ENCODE measurements around the gene CAPS.
"Not testable (repeated sequence)": the region's sequence is repeated elsewhere in the genome, so short reads cannot be mapped to it uniquely, and the experiment has no call there.

Gene CAPS

GRCh38 chr19:5958074-5958850 is 44.2 kb downstream of the CAPS start:
- peaks cover 21% of the 10 kb centered on the region for H3K36me3 Mint-ChIP-seq
- no peak for DNase-seq
- no peaks in the 10 kb centered on the region for H3K9me3 Mint-ChIP-seq
- H3K27me3 Mint-ChIP-seq: no peaks in the 10 kb centered on the region
- H3K4me3 Mint-ChIP-seq: no peak overlapping the region
- H3K27ac Mint-ChIP-seq: peak overlapping the region; percentile 80
- peaks cover 90% of the 10 kb centered on the region for H3K4me1 Mint-ChIP-seq
- CTCF ChIA-PET: no interaction called here

GRCh38 chr19:5958851-5959122 is 44.7 kb downstream of the CAPS start:
- H3K4me3 Mint-ChIP-seq: no peak overlapping the region
- DNase-seq: no peak
- peaks cover 19% of the 10 kb centered on the region for H3K36me3 Mint-ChIP-seq
- peaks cover 90% of the 10 kb centered on the region for H3K4me1 Mint-ChIP-seq
- H3K27ac Mint-ChIP-seq: peak overlapping the region; percentile 100
- CTCF ChIA-PET: no interaction called here
- no peaks in the 10 kb centered on the region for H3K27me3 Mint-ChIP-seq
- H3K9me3 Mint-ChIP-seq: no peaks in the 10 kb centered on the region

DNA sequence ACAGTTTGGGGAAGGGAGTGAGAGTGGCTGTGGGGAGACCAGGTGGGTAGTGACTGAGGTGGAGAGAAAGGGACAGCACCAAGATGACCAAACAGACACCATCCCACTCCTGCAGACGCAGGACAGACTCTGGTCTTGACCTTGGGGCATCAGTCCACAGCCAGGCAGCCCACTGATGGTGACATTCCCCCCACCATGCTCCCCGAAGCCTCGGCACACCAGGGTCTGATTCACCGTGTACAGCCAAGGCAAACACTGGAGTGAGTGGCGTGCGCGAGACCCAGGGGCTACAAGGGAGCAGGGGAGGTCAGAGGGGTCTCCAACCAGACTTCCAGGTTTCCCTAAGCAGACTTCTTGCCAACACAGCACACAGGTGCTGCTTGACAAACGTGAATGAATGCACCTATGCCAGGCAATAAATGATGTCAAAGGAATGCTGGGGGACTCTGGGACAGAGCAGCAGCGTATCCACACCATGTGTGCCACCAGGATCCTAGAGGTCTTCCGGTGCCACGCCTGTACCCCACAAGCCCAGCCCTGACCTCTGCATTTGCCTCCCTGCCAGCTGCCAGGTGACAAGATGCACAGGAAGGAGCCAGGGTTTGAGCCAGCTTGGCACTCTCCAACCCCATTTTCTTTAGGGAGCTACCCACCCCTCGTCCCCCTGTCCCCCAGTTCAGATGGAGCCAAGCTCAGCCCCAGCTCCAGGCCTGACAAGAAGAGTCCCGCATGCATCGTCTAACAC is 45.4 kb downstream of the CAPS start:
- H3K4me1 Mint-ChIP-seq: peaks cover 90% of the 10 kb centered on the region
- CTCF ChIA-PET: no interaction called here
- no peaks in the 10 kb centered on the region for H3K27me3 Mint-ChIP-seq
- H3K4me3 Mint-ChIP-seq: no peak overlapping the region
- H3K9me3 Mint-ChIP-seq: no peaks in the 10 kb centered on the region
- peaks cover 16% of the 10 kb centered on the region for H3K36me3 Mint-ChIP-seq
- DNase-seq: no peak
- H3K27ac Mint-ChIP-seq: peak overlapping the region; percentile 100

DNA sequence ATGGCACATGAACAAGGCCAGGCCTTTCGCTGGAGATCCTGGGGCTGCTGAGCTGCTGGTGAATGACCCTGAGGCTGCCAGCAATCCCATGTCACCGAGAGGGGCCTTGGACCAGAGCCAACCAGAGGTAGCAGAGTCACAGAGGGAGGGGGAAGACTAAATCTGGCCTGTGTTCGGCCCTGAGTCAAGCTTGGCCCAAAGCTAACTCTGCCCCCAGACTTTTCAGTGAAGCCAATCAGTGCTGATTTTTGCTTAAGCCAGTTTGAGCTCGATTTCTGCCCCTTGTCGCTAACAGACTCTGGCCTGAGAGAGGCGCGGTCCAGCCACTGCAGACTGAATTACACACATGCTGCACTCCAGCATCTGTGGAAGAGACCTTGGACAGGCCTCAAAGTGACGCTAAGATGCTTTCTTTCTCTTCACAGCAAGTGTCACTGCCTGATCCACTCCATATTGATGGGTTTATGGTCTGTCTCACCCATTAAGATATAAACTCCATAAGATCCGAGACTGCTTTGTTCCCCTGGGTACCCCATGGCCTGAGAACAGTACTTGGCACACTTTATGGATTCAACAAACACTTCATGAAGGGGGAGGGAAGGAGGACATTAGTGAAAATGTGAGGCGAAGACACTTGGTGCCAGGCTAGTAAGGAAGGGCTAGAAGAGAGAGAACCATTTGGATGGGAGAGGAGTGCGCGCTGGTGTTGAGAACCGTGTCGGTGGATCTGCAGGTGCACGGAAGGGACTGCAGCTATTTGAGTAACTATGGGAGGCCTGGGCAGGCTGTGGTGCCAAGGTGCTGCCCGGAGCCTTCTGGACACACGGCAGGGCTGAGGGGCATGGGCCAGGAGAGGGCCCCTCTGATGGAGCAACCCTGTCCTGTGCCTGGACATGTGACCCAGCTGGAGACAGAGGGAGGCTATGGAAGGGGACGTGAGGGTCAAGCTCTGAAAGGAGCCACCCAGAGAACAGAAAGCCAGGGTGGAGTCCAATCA is 46.2 kb downstream of the CAPS start:
- Mint-ChIP-seq H3K4me1 (peaks cover 90% of the 10 kb centered on the region), H3K36me3 (peaks cover 20% of the 10 kb centered on the region), H3K27ac (peak overlapping the region; percentile 100), H3K4me3 (peak overlapping the region; percentile 69), H3K9me3 (no peaks in the 10 kb centered on the region), H3K27me3 (no peaks in the 10 kb centered on the region)
- CTCF ChIA-PET: no interaction called here
- no peak for DNase-seq

DNA sequence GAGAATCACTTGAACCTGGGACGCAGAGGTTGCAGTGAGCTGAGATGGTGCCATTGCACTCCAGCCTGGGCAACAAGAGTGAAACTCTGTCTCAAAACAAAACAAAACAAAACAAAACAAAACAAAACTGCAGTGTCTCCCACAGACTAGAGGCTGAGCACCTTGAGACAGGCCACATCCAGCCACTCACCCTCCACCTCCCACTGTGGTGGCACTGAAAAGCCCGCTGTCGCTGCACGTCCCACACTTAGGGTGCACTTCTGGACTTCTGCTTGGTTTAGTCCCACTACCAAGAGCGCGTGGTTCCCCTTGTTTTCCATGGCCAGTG is 47.6 kb downstream of the CAPS start:
- Mint-ChIP-seq H3K36me3 (peaks cover 18% of the 10 kb centered on the region), H3K27ac (peak overlapping the region; percentile 100), H3K4me3 (peak overlapping the region; percentile 69), H3K4me1 (peaks cover 92% of the 10 kb centered on the region)
- not testable (repeated sequence) for DNase-seq, H3K9me3 Mint-ChIP-seq, H3K27me3 Mint-ChIP-seq
- CTCF ChIA-PET: interaction anchor here (1.0 to 1.8 kb wide), 3 partner anchors 8 to 157 kb away, joined by 3 to 7 read pairs (median 7); no protein-coding TSS in a partner anchor

DNA sequence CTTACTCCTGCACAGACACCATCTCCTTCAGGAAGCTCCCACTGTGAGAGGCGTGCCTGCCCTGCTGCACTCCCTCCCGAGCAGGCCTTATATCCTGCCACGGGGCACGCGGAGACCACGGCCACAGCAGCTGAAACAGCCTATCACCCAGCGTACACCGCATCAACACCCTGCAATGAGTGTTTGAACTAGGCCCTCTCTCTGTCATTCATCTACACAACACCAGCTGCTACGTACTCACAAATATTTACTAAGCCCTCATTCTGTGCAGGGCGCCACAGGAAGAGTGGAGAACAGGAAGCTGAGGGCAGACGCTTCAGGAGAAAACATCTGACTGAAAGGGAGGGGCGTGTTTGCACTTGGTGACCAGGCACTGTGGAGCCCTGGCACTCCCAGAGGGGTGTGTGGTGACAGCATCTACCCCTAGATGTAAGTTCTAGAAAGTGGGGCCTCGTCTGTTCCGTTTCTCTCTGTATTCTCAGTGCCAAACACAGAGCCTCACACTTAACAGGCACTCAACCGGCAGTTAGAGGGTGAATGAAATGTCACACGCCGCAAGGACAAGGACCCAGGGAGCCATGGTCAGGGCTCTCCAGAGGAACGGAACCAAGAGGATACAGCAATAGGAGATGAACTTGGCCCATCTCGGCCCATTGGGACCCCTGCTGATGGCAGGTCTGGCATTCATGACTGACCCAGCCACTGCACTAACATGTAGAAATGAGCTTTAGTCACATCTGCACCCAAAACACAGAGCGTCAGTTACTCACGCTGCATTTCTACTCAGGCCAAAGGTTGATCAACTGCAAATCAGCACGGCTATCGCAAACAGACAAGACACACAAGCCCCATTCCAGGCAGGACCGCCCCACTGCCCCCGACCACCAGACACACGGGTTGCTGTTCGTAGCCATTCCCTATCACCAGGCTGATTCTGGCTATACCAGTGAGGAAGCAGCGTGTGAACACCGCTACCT is 48.2 kb downstream of the CAPS start:
- CTCF ChIA-PET: interaction anchor here (0.9 to 1.8 kb wide), 5 partner anchors 9 to 158 kb away, joined by 3 to 7 read pairs (median 3); no protein-coding TSS in a partner anchor
- DNase-seq: peak; percentile 90
- peak overlapping the region; percentile 69 for H3K4me3 Mint-ChIP-seq
- H3K36me3 Mint-ChIP-seq: peaks cover 16% of the 10 kb centered on the region
- peaks cover 92% of the 10 kb centered on the region for H3K4me1 Mint-ChIP-seq
- no peaks in the 10 kb centered on the region for H3K9me3 Mint-ChIP-seq
- peak overlapping the region; percentile 100 for H3K27ac Mint-ChIP-seq
- H3K27me3 Mint-ChIP-seq: no peaks in the 10 kb centered on the region

DNA sequence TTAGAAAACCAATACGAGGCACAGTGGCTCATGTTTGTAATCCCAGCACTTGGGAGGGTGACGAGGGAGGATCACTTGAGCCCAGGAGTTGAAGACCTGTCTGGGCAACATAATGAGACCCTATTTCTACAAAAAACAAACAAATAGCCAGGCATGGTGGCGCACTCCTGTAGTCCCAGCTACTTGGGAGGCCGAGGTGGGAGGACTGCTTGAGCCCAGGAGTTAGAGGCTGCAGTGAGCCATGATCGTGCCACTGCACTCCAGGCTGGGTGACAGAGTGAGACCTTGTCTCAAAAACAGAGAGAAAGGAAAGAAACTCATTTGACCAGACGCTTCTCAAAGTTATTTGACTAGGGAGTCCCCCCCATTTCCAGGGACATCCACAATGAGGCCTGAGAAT is 49.2 kb downstream of the CAPS start:
- peaks cover 13% of the 10 kb centered on the region for H3K36me3 Mint-ChIP-seq

DNA sequence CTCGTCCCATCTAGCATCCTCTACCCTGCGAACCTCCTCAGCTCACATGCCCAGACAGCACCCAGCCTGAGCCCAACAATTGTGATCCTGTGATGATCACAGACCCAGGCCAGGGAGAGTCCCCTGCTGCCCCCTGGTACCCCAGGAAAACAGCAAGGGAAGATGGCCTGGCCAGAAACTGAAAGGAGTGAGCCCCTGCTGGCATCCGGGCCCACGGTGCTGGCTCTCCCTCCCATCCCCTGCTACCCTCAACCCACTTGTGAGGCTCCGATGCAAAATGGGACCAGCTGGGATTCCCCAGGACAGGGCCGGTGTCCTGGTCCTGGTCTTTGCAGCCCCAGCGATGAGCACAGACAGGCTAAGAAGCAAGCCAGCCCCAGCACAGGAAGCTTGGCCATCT is 49.8 kb downstream of the CAPS start:
- no peaks in the 10 kb centered on the region for H3K9me3 Mint-ChIP-seq
- H3K4me3 Mint-ChIP-seq: no peak overlapping the region
- peak overlapping the region; percentile 100 for H3K27ac Mint-ChIP-seq
- H3K4me1 Mint-ChIP-seq: peaks cover 97% of the 10 kb centered on the region
- CTCF ChIA-PET: no interaction called here
- H3K36me3 Mint-ChIP-seq: peaks cover 13% of the 10 kb centered on the region
- DNase-seq: no peak
- no peaks in the 10 kb centered on the region for H3K27me3 Mint-ChIP-seq

More for the DNA sequence above, 49.2 kb downstream of the CAPS start:
- DNase-seq, H3K27me3 Mint-ChIP-seq, H3K4me3 Mint-ChIP-seq, H3K9me3 Mint-ChIP-seq: not testable (repeated sequence)
- CTCF ChIA-PET: interaction anchor here (1.8 kb wide), 1 partner anchor 159 kb away, joined by 7 read pairs; no protein-coding TSS in a partner anchor
- Mint-ChIP-seq H3K27ac (peak overlapping the region; percentile 100), H3K4me1 (peaks cover 94% of the 10 kb centered on the region)

DNA sequence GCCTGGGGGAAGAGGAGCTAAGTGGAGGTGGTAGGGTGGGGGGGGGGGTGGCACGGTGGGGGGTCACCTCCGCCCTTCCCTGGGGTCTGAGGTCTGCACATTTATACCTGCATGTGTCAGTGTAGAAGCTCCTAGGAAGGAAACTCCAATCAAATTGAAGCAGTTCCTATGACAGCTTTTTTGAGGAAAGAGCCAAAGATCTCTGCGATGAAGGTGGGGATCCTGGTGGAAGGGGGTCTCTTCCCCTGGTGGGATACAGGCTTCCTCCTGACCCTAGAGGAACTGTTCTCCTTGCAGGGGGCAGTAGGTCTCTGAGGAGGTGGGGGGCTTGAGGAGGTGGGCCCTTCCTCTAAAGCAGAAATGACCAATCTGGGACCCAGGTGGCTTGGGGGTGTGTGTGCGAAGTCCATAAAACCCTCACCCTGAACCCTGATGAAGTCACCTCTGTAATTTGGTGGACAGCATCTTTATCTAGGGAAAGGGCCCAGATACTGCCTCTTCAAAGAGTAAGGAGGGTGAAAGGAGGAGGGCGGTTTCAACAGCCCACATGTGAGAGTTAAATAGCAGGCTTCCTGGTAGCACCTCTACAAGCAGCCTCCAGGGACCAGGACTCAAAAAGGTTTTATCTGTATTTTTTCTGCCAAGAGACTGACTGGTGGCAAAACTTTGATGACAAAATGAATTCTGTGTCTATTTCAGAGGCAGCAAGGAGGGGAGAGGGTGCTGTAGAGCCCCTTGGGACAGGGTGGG is 50.9 kb downstream of the CAPS start:
- Mint-ChIP-seq H3K9me3 (no peaks in the 10 kb centered on the region), H3K27me3 (no peaks in the 10 kb centered on the region), H3K4me3 (no peak overlapping the region), H3K36me3 (peaks cover 10% of the 10 kb centered on the region), H3K4me1 (peaks cover 93% of the 10 kb centered on the region), H3K27ac (peak overlapping the region; percentile 81)
- CTCF ChIA-PET: interaction anchor here (0.6 to 4.0 kb wide), 2 partner anchors 21 to 164 kb away, joined by 3 to 26 read pairs; no protein-coding TSS in a partner anchor
- peak; percentile 50 for DNase-seq

Data from activated naive CD4-positive, alpha-beta T cell treated with anti-CD3 and anti-CD28 coated beads, Interleukin-2, amount 10 ng/mL, durations not matched to agents 7 days and 5 days (primary cell).